ENCODE data around the gene NEUROD2.

The NEUROD2 gene

GRCh38 chr17:39599665-39600231, 8.0 kb downstream of the NEUROD2 start:
- TF ChIP-seq CTCF (IDR thresholded peaks at IDR 0.05; ENCODE audit: low read depth, low read length), result no peak
- H3K4me3 ChIP-seq (ENCODE audit: low read depth, low read length), result no peak overlapping the region

GRCh38 chr17:39599004-39599664, 8.6 kb downstream of the NEUROD2 start:
- TF ChIP-seq CTCF (IDR thresholded peaks at IDR 0.05; ENCODE audit: low read depth, low read length), result no peak
- no peak overlapping the region for H3K4me3 ChIP-seq (ENCODE audit: low read depth, low read length)

- H3K4me3 ChIP-seq (ENCODE audit: low read depth, low read length), result no peak overlapping the region
- TF ChIP-seq CTCF (IDR thresholded peaks at IDR 0.05; ENCODE audit: low read depth, low read length), result no peak
Measured at GRCh38 chr17:39598630-39599003, 9.1 kb downstream of the NEUROD2 start.

GRCh38 chr17:39598047-39598481, 9.7 kb downstream of the NEUROD2 start:
- no peak overlapping the region for H3K4me3 ChIP-seq (ENCODE audit: low read depth, low read length)
- TF ChIP-seq CTCF (IDR thresholded peaks at IDR 0.05; ENCODE audit: low read depth, low read length), result no peak

- TF ChIP-seq CTCF (IDR thresholded peaks at IDR 0.05; ENCODE audit: low read depth, low read length), result no peak
Measured at GRCh38 chr17:39597372-39598046, 10.2 kb downstream of the NEUROD2 start.

GRCh38 chr17:39596543-39597267, 11.0 kb downstream of the NEUROD2 start:
- H3K4me3 ChIP-seq (ENCODE audit: low read depth, low read length), result no peak overlapping the region
- TF ChIP-seq CTCF (IDR thresholded peaks at IDR 0.05; ENCODE audit: low read depth, low read length), result no peak

More at GRCh38 chr17:39597372-39598046, 10.2 kb downstream of the NEUROD2 start:
- H3K4me3 ChIP-seq (ENCODE audit: low read depth, low read length), result no peak overlapping the region
